AG04449 (cell line): ENCODE measurements around the gene PLPP3.

Experiments used
- CTCF ChIA-PET: fragments of 350-600 bp; formaldehyde crosslinking; extraction: SDS; loops from one replicate; lab custom pipeline; 2021; ENCODE audit warnings: antibody characterized with exemption; lab: Yijun Ruan, JAX
- POLR2A ChIA-PET: fragments of 400-600, 350-600 bp; formaldehyde crosslinking; extraction: SDS; loops from one replicate; lab custom pipeline; 2020; ENCODE audit warnings: antibody characterized with exemption, inconsistent platforms; lab: Yijun Ruan, JAX
- DNase-seq: peaks from one replicate; pipeline ENCODE4 v3.0.0-alpha.2; 2010; ENCODE audit warnings: low read depth, low spot score
- H3K4me3 ChIP-seq: 2 replicates; pipeline ENCODE4 v1.5.1; 2011; ENCODE audit warnings: low read depth, mild to moderate bottlenecking, control low read depth, low read length
- CTCF ChIP-seq: IDR thresholded peaks from one replicate; pipeline ENCODE4 v1.5.1; 2011; ENCODE audit warnings: mild to moderate bottlenecking, moderate library complexity, low read length, control low read depth, inconsistent platforms; ENCODE audit not compliant: insufficient read depth; ENCODE audit errors: missing control alignments

PLPP3 gene

GRCh38 chr1:56522680-56523079 lies 56.7 kb downstream of the PLPP3 start:
- CTCF ChIA-PET = interaction anchor here (0.7 kb wide), 1 partner anchor 8 kb away, joined by 3 read pairs; no protein-coding TSS in a partner anchor
- no peak overlapping the region for H3K4me3 ChIP-seq
- TF ChIP-seq CTCF = no peak
- POLR2A ChIA-PET = no interaction called here
- DNase-seq = no peak

GRCh38 chr1:56520016-56520601 lies 59.3 kb downstream of the PLPP3 start:
- DNase-seq = no peak
- TF ChIP-seq CTCF = no peak
- H3K4me3 ChIP-seq = no peak overlapping the region
- CTCF ChIA-PET = interaction anchor here (1.1 kb wide), 1 partner anchor 9 kb away, joined by 4 read pairs; no protein-coding TSS in a partner anchor
- POLR2A ChIA-PET = no interaction called here

GRCh38 chr1:56517404-56518130 lies 61.8 kb downstream of the PLPP3 start:
- no peak overlapping the region for H3K4me3 ChIP-seq
- TF ChIP-seq CTCF = no peak
- no peak for DNase-seq
- ChIA-PET CTCF (no interaction called here), POLR2A (no interaction called here)

- POLR2A ChIA-PET = interaction anchor here (0.7 kb wide), 1 partner anchor 671 kb away, joined by 3 read pairs; no protein-coding TSS in a partner anchor
- CTCF ChIA-PET = no interaction called here
Measured at GRCh38 chr1:56516539-56517252, 62.7 kb downstream of the PLPP3 start.

GRCh38 chr1:56515898-56516538 lies 63.3 kb downstream of the PLPP3 start:
- no peak for TF ChIP-seq CTCF
- POLR2A ChIA-PET = no interaction called here
- H3K4me3 ChIP-seq = no peak overlapping the region
- CTCF ChIA-PET = interaction anchor here (0.6 kb wide), 1 partner anchor 89 kb away, joined by 3 read pairs; no protein-coding TSS in a partner anchor
- DNase-seq = no peak

More at GRCh38 chr1:56516539-56517252, 62.7 kb downstream of the PLPP3 start:
- peak; percentile 12 for DNase-seq
- no peak overlapping the region for H3K4me3 ChIP-seq
- TF ChIP-seq CTCF = no peak
